Tibial artery (tissue), 4 donors: Measurements from ENCODE around the gene CLRN1.

Experiments used
- DNase-seq, 2 donors: peaks; one replicate each; pipeline ENCODE4 v3.0.0-alpha.2; 2019
- H3K27ac ChIP-seq, 2 donors: fragments of 200-600 bp; sonication (generic) in 1 of 2; 1 replicate in 1 of 2; 2 replicates in 1 of 2; pipeline ENCODE4 v1.5.1; 2018 to 2019; ENCODE audit warnings: mild to moderate bottlenecking in 1 of 2
- H3K27me3 ChIP-seq, 2 donors: fragments of 200-600 bp; sonication (generic) in 1 of 2; one replicate each; pipeline versions ENCODE4 v1.5.1 to v1.6.0; 2016 to 2019
- H3K36me3 ChIP-seq, 3 donors: fragments of 200-600 bp; sonication (generic) in 2 of 3; one replicate each; pipeline ENCODE4 v1.5.1; 2016 to 2019; ENCODE audit warnings: mild to moderate bottlenecking in 2 of 3
- H3K4me1 ChIP-seq, 4 donors: fragments of 200-600 bp; sonication (generic) in 2 of 4; 1 replicate in 3 of 4; 2 replicates in 1 of 4; pipeline ENCODE4 v1.5.1; 2016 to 2019
- H3K4me3 ChIP-seq, 2 donors: fragments of 200-600 bp; sonication (generic) in 1 of 2; 1 replicate in 1 of 2; 2 replicates in 1 of 2; pipeline ENCODE4 v1.5.1; 2018 to 2019; ENCODE audit warnings: mild to moderate bottlenecking in 2 of 2
- H3K9me3 ChIP-seq, 3 donors: fragments of 200-600 bp; sonication (generic) in 1 of 3; one replicate each; pipeline ENCODE4 v1.5.1; 2016 to 2019
- CTCF ChIP-seq, 2 experiments: fragments of 200-600 bp in 1 of 2; fragments of 450-650 bp in 1 of 2; IDR thresholded peaks; one replicate each; pipeline ENCODE4 v1.5.1; 2017 to 2019; ENCODE audit warnings: antibody characterized with exemption in 2 of 2, mild to moderate bottlenecking in 1 of 2, moderate library complexity in 1 of 2
- intact Hi-C: fragments of 100-400 bp; cut with DNase I; formaldehyde crosslinking; loops from one replicate; pipeline ENCODE4 v1.15.0; 2023; ENCODE audit warnings: low total_unique reads

The CLRN1 gene

GRCh38 chr3:150905746-150906145 lies 66.8 kb downstream of the CLRN1 start:
- Histone ChIP-seq H3K9me3 (no peaks in the 10 kb centered on the region), H3K27ac (no peak overlapping the region), H3K36me3 (no peaks in the 10 kb centered on the region), H3K27me3 (no peaks in the 10 kb centered on the region), H3K4me3 (no peak overlapping the region), H3K4me1 (no peaks in the 10 kb centered on the region)
- intact Hi-C loops: no loop called here
- no peak for DNase-seq
- no peak for TF ChIP-seq CTCF (IDR thresholded peaks at IDR 0.05)

- Histone ChIP-seq H3K36me3 (no peaks in the 10 kb centered on the region), H3K27me3 (no peaks in the 10 kb centered on the region), H3K4me3 (no peak within 1 kb of the TSS), H3K27ac (no peak within 1 kb of the TSS), H3K9me3 (no peaks in the 10 kb centered on the region), H3K4me1 (no peaks in the 10 kb centered on the region)
- no peak for TF ChIP-seq CTCF (IDR thresholded peaks at IDR 0.05)
- intact Hi-C loops: no loop called here
- no peak for DNase-seq
Measured at GRCh38 chr3:150905339-150905738, 67.2 kb downstream of the CLRN1 start, which contains the start of gene MINDY4B. MINDY4B (minus strand) TSS chr3:150905439; CDS start chr3:150905439, 0 bp downstream.

- TF ChIP-seq CTCF (IDR thresholded peaks at IDR 0.05): no peak
- Histone ChIP-seq H3K36me3 (no peaks in the 10 kb centered on the region), H3K9me3 (no peaks in the 10 kb centered on the region), H3K4me3 (no peak overlapping the region), H3K4me1 (no peaks in the 10 kb centered on the region), H3K27me3 (no peaks in the 10 kb centered on the region), H3K27ac (no peak overlapping the region)
- no peak for DNase-seq
- intact Hi-C loops: no loop called here
Measured at GRCh38 chr3:150902988-150903387, 69.5 kb downstream of the CLRN1 start.

GRCh38 chr3:150901793-150902192 lies 70.7 kb downstream of the CLRN1 start:
- Histone ChIP-seq H3K4me1 (no peaks in the 10 kb centered on the region), H3K27me3 (no peaks in the 10 kb centered on the region), H3K9me3 (no peaks in the 10 kb centered on the region), H3K36me3 (no peaks in the 10 kb centered on the region), H3K4me3 (no peak overlapping the region), H3K27ac (no peak overlapping the region)
- intact Hi-C loops: no loop called here
- no peak for DNase-seq
- TF ChIP-seq CTCF (IDR thresholded peaks at IDR 0.05): no peak

- no peaks in the 10 kb centered on the region for H3K27me3 ChIP-seq
- H3K9me3 ChIP-seq: no peaks in the 10 kb centered on the region
- no peak overlapping the region for H3K4me3 ChIP-seq
- H3K27ac ChIP-seq: no peak overlapping the region
- DNase-seq: no peak
- TF ChIP-seq CTCF (IDR thresholded peaks at IDR 0.05): no peak
- no peaks in the 10 kb centered on the region for H3K36me3 ChIP-seq
- intact Hi-C loops: no loop called here
- no peaks in the 10 kb centered on the region for H3K4me1 ChIP-seq
Measured at GRCh38 chr3:150899141-150899540, 73.4 kb downstream of the CLRN1 start.
